A673 (cell line): ENCODE data around the gene LHX6. TPM values are rescaled to one million over a fixed set of nuclear protein-coding genes. Genes with fewer than 3 reads are reported as not detected.

ENCODE experiments used
- BruUV-seq: library from RNA; stranded (reverse); fragments of 400-500 nt; replicated peaks from 2 replicates; lab custom pipeline; 2021; lab: Mats Ljungman, UMichigan
- CTCF ChIA-PET: fragments of 300-600 bp; sonication (Branson Sonifier 250); formaldehyde crosslinking; loops from one replicate; lab custom pipeline; 2022; ENCODE audit warnings: antibody characterized with exemption; lab: Charles Lee
- POLR2A ChIA-PET: fragments of 300-600 bp; sonication (Branson Sonifier 250); formaldehyde crosslinking; loops from one replicate; lab custom pipeline; 2022; ENCODE audit warnings: antibody characterized with exemption; ENCODE audit not compliant: low non-redundant PET; lab: Charles Lee
- DNase-seq: peaks from one replicate; pipeline ENCODE4 v3.0.0-alpha.2; 2015; ENCODE audit warnings: low spot score
- H3K27ac ChIP-seq: fragments of 200-600 bp; sonication (generic); 2 replicates; pipeline ENCODE4 v1.5.1; 2016; ENCODE audit warnings: mixed run types, low read depth, mild to moderate bottlenecking, mixed read lengths, antibody characterized with exemption, low read length; ENCODE audit not compliant: poor library complexity, severe bottlenecking
- H3K27me3 ChIP-seq: fragments of 200-600 bp; sonication (generic); replicated peaks from 2 replicates; pipeline ENCODE4 v1.6.1; 2017; ENCODE audit warnings: mixed run types, low read depth, mild to moderate bottlenecking, mixed read lengths, antibody characterized with exemption, low read length; ENCODE audit not compliant: insufficient read depth, poor library complexity
- H3K36me3 ChIP-seq: fragments of 200-600 bp; sonication (generic); 2 replicates; pipeline ENCODE4 v1.6.1; 2016; ENCODE audit warnings: mixed run types, mild to moderate bottlenecking, mixed read lengths, antibody characterized with exemption, low read length; ENCODE audit not compliant: insufficient read depth, poor library complexity, severe bottlenecking
- H3K4me1 ChIP-seq: fragments of 200-600 bp; sonication (generic); 2 replicates; pipeline ENCODE4 v1.6.1; 2017; ENCODE audit warnings: mixed run types, mild to moderate bottlenecking, mixed read lengths, antibody characterized with exemption, low read length; ENCODE audit not compliant: insufficient read depth, poor library complexity, severe bottlenecking
- H3K4me3 ChIP-seq: fragments of 200-600 bp; sonication (generic); 2 replicates; pipeline ENCODE4 v1.5.1; 2016; ENCODE audit warnings: low read depth, mixed run types, mild to moderate bottlenecking, mixed read lengths, low read length; ENCODE audit not compliant: poor library complexity, severe bottlenecking
- H3K9me3 ChIP-seq: fragments of 200-600 bp; sonication (generic); 2 replicates; pipeline ENCODE4 v1.6.1; 2016; ENCODE audit warnings: mixed run types, low read depth, mild to moderate bottlenecking, mixed read lengths, antibody characterized with exemption, low read length; ENCODE audit not compliant: poor library complexity, severe bottlenecking
- EZH2 ChIP-seq: fragments of 200-600 bp; sonication (generic); IDR thresholded peaks from 2 replicates; pipeline ENCODE4 v1.6.1; 2017; ENCODE audit warnings: borderline replicate concordance, low read depth, mild to moderate bottlenecking, mixed read lengths, antibody characterized with exemption, low read length; ENCODE audit not compliant: poor library complexity, severe bottlenecking
- intact Hi-C: fragments of 100-400 bp; cut with micrococcal nuclease; formaldehyde crosslinking; loops from one replicate; pipeline ENCODE4 v1.10.0; 2022; ENCODE audit not compliant: unreplicated experiment
- total RNA-seq: library from RNA; stranded (reverse); gene quantifications from 2 replicates; pipeline ENCODE4 v1.2.3, GENCODE V29; 2021
- TF ChIP-seq, protein P1 (sequence below): fragments of 300-800, 200-600 bp; sonication (generic); conservative IDR thresholded peaks from 2 replicates; pipeline ENCODE4 v1.5.1; 2017; ENCODE audit warnings: low read depth, mild to moderate bottlenecking, antibody characterized with exemption, low read length, moderate library complexity, mixed read lengths

Gene LHX6
- total RNA-seq, 1 experiment from 2014 or later = not detected

DNA sequence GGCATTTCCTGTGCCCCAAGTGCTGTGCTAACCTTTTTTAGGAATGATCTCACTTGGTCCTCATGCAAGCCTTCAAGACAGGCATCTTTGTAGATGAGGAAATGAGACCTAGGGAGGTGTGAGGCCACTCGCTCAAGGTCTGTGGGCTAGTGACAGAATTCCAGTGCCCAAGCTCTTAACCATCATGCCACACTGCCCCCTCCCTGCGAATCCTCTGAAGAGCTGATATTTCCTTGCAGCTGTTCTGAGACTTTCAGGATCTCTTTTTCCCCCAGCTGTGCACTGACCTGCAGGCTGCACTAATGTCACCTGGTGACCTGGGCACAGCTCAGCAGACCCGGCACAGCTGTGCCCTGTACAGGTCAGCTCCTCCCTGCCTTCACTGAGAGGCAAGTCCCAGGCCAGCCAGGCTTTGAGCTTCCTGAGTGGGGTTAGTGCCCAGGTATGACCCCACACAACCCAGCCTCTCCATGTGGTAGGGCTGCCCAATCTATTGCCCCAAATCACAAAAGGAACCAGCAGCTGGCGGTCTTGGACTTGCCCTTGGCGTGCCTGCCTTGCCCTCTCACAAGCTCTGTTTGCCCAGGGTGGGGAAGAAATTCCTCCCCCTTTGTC lies 36.4 kb downstream of the LHX6 start:
- H3K9me3 ChIP-seq = no peaks in the 10 kb centered on the region
- TF ChIP-seq, protein P1, sequence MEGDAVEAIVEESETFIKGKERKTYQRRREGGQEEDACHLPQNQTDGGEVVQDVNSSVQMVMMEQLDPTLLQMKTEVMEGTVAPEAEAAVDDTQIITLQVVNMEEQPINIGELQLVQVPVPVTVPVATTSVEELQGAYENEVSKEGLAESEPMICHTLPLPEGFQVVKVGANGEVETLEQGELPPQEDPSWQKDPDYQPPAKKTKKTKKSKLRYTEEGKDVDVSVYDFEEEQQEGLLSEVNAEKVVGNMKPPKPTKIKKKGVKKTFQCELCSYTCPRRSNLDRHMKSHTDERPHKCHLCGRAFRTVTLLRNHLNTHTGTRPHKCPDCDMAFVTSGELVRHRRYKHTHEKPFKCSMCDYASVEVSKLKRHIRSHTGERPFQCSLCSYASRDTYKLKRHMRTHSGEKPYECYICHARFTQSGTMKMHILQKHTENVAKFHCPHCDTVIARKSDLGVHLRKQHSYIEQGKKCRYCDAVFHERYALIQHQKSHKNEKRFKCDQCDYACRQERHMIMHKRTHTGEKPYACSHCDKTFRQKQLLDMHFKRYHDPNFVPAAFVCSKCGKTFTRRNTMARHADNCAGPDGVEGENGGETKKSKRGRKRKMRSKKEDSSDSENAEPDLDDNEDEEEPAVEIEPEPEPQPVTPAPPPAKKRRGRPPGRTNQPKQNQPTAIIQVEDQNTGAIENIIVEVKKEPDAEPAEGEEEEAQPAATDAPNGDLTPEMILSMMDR = no peak
- no peak for TF ChIP-seq EZH2
- POLR2A ChIA-PET = no interaction called here
- no peak overlapping the region for H3K27ac ChIP-seq
- no peak overlapping the region for H3K4me3 ChIP-seq
- DNase-seq = no peak
- BruUV-seq = no TSS peak
- intact Hi-C loops = no loop called here
- CTCF ChIA-PET = no interaction called here
- H3K27me3 ChIP-seq = peaks cover 23% of the 10 kb centered on the region
- no peaks in the 10 kb centered on the region for H3K4me1 ChIP-seq
- H3K36me3 ChIP-seq = no peaks in the 10 kb centered on the region

DNA sequence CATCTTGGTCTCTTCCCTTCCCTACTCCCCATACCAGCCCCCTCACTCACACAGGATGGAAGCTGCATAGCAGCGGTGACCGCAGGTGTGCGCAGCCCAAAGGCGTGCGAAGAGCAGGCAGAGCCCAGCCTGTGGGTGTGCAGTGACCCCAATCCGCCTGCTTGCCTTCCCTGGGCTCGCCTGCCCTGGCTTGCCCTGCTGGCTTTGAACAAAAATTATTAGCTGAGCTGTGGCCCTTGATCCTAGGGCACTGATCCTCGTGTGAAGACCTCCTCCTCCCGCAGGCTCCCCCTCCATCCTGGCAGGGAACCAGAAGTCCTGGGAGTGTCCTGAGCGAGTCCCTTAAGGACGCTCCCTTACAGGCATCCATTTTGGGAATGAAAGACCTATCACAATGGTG lies 37.2 kb downstream of the LHX6 start:
- Histone ChIP-seq H3K36me3 (no peaks in the 10 kb centered on the region), H3K4me3 (no peak overlapping the region), H3K4me1 (no peaks in the 10 kb centered on the region), H3K27ac (no peak overlapping the region), H3K9me3 (no peaks in the 10 kb centered on the region), H3K27me3 (peaks cover 15% of the 10 kb centered on the region)
- no TSS peak for BruUV-seq
- ChIA-PET CTCF (no interaction called here), POLR2A (no interaction called here)
- TF ChIP-seq EZH2 = no peak
- TF ChIP-seq, protein P1 = no peak
- no peak for DNase-seq
- intact Hi-C loops = no loop called here

DNA sequence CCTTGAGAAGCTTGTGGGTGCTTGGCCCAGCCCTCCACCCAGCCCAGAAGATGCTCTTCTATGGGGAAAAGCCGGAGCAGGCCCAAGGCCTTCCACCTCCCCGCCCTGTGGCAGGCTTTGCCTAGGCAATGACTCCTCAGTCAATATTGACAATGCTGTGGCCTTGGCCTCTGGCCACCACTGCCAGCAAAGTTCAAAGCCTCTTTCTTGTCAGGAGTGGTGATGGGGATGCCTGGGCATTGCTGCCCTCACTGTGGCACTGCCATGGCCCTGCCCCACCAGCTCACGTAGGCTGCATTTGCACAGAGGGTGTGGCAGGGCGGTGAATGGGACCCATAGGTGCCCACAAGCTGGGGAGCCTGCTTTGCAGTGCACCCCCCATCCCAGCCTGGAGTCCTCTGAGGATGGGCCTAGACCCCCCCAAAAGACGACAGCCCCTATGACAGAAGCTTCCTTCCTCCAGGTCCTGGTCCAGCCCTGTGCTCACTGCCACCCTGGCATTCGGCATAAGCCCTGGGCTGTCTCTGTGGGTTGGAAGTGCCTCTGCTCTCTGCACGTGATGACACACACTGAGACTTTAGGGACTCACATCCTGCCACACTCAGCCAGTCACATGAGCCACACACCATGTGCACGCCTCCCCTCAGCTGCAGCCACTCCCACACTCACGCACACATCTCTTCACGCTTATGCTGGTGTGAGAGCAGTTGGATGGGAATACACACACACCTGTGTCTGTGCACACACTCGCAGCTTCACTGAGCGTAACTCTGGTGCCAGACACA lies 38.0 kb downstream of the LHX6 start:
- Histone ChIP-seq H3K27ac (no peak overlapping the region), H3K9me3 (no peaks in the 10 kb centered on the region), H3K4me3 (no peak overlapping the region), H3K4me1 (no peaks in the 10 kb centered on the region), H3K36me3 (no peaks in the 10 kb centered on the region), H3K27me3 (peaks cover 8% of the 10 kb centered on the region)
- BruUV-seq = no TSS peak
- ChIA-PET CTCF (no interaction called here), POLR2A (no interaction called here)
- TF ChIP-seq, protein P1 = no peak
- no peak for DNase-seq
- intact Hi-C loops = no loop called here
